ENCODE data around the gene IGF1R.
"Not testable (repeated sequence)": the region's sequence is repeated elsewhere in the genome, so short reads cannot be mapped to it uniquely, and the experiment has no call there.

Gene IGF1R

DNA sequence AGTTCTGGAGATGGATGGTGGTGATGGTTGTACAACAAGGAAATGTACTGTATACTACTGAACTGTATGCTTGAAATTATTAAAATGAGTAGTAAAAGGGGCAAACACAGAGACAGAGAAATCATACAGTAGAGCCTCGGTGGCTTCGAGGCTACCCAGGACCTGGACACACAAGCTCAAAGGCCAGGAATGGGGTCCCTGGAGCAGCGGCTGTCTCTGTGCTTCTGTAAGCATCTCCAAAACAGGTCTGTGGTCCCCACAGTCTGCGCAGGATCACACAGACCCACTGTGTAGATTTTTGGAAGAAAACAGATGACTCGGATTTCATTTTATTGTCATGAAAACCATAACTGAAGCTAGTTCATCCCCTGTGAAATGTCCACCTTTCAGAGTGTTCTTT is 319.6 kb downstream of the IGF1R start:
- DNase-seq, result no peak

DNA sequence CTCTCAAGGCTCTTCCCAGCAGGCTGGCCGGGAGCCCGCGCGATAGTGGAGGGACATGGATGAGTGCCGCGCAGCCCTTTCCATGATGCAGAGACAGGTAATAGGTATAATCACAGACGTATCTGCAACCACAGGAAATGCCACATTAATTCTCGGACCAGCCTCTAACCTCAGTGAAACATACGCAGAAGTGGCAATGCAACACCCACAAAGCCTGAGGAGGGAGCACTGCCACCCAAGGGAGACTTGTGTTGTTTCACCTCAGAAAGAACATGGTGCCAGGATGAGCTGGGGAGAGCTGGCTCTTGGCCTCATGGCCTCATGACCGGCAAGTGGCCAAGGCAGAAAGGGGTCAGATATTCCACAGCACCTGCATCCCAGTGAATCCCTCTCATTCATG is 320.2 kb downstream of the IGF1R start:
- no peak for DNase-seq

DNA sequence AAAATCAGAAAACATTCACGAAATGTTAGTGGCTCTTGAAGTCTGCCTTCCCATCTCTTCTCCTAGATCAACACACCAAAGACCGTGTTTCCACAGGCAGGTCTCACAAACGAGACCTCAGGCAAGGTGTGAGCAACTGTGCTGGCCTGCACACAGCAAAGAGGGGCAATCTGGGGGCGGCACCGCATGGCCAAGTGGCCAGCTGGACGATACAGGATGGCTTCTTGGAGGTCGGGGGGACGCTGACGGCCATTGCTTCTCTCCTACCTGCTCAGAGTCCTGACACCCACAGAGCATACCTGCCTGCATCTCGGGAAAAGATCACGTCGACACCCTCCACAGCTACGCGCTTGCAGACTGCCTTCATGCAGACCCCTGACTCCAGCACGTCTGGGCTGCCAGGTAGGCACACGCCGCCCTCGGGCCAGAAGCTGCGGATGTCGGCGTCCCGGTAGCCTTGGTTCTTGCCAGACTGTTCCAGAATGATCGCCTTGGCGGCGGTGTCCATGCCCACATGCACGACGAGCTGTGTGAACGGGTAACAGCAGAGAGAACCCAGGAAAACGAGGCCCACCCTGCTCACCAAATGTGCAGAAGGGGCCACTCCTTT is 320.9 kb downstream of the IGF1R start:
- DNase-seq, result no peak

DNA sequence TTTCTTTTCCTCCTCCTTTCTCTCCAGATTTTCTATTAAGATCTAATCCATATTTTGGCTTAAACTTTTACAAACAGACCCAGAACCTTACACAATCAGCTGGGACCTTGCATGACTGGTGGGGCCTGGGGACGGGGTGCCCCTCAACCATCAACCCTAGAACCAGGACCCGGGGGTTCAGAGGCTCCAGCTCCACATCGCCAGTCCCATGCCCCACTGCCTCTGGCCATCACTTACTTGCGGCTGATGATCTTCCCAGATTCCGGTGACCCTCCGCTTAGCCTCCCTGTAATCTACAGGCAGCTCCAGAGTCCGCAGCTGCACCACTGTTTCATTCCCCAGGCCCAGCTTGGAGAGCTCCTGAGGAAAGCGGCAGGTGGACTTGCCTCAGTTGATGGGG is 322.5 kb downstream of the IGF1R start:
- no peak for DNase-seq

DNA sequence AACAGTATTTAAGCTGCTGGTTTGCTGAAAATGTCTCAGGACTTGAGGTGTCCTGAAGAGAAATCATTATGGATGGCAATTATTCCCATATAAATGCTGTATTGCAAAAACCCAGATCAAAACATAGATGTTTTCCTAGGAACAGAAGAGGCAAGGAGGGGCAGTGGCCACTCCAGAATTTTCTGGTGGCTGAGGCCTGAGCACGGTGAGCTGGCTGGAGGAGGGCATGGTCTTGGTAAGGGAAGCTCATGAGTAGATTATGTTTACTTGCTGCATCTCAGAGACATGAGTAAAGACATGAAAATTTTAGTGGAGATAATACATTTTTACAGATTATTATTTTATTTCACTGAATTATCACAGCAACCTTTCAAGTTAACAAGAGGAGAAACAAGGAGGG is 328.2 kb downstream of the IGF1R start:
- DNase-seq, result no peak

DNA sequence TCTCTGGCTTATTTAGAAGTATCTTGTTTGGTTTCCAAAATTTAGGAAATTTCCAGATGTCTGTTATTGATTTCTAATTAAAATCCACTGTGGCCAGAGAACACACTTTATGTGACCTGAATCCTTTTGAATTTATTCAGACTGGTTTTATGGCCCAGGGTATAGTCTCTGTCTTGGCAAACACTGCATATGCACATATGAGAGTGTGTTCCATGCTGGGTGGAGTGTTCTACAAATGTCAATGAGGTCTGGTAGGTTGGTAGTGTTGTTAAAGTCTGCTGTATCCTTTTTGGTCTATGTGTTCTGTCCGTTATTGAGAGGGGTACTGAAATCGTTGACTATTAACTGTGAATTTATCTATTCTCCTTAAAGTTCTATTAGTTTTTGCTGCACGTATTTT is 329.1 kb downstream of the IGF1R start:
- DNase-seq, result no peak

DNA sequence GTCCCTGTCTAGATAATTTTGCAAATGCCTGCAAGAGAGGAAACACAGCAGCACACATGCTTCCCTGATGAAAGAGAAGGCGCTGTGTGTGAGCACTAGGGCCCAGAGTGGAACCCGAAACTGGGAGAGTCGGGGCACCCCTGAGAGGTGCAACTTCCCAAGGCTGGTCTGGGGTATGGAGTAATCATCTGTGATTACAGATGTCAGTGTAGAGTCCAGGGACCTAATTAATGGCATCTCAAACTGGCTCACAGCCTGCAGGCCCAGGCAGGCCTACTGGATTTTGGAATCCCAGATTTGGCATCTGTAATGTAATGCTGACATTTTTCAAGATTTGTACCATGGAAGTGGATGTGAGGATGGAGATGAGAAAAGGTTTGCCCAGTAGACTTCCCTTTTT is 329.8 kb downstream of the IGF1R start:
- no peak for DNase-seq

DNA sequence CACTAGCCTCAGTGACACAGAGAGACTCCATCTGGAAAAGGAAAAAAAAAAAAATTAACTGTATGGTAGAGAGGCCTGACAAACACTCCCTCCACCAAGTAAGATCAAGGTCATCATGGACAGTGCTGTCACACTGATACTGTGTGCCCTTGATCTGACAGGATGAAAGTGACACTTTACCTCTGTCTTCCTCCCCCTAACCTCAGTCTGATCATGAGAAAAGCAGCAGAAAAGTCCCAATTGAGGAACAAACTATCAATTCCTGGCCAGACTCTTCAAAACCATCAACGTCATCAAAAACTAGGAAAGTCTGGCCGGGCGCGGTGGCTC is 332.5 kb downstream of the IGF1R start:
- no peak for DNase-seq

DNA sequence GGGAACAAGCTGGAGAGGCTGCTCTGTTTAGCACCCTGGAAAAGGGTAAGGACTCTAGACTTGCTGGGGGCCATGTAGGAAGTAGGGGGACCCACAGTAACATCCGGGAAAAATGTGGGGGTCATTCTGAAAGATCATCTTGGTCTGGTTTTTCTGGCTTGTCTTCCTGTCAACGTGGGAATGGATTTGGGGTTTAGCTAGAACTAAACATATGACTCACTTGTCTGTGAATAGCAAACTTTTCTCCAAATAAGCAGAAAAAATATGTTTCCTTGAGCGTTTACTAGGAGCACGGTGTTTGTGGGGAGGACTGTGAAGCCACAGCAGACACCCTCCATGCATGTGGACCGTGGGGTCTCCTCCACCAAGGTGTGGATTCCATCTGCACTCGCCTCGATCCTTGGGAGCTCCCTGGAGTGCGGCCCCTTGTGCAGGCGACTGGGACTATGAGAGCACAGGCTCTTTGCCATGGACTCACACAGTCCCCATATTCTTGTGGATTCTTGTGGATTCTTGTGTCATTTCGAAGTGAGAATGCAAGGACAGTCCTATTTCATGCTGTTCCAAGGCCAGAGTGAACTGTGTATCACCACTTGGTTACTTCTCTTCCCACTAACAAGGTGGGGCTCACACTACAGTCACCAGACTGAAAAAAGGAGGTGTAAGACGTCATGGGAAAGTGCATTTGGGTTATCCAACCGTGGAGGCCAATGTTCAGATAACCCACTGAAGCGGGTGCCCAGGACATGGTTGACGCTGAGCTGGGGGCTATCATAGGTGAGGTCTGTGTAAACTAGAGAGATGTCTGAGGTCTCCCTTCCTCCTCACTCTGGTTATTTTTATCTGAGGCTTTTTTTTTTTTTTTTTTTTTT is 333.7 kb downstream of the IGF1R start:
- DNase-seq, result no peak

DNA sequence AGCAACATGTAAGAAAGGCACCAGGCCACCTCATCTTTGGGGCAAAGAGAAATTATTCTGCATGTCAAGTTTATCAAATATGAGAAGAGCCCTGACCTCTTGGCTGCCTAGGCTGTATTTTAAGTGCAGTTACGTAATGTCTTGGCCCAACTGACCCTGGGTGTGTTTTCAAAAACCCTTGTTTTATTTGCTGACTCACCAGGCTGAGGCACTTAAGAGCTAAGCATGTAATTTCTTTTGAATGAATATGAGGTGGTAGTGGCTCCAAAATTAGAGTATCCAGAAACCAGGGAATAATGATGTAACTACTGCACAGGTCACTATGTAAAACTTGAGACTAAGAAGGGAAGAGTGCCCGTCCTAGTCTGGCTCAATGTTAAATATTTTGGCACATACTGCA is 335.0 kb downstream of the IGF1R start:
- DNase-seq, result peak; percentile 74

DNA sequence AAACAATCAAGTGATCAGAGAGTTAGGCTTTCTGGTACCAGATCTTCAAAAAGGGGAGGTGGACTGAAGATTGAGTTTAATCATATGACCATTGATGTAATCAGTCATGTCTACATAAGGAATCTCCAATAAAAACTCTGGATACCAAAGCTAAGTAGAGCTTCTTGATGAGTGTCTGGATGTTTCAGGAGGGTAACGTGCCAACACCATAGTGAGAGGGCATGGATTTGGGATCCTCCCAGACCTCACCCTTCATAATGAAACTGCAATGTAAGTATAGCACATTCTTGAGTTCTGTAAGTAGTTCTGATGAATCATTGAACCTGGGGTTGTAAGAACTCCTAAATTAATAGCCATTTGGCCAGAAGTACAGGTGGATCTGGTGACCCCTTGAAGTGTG is 337.9 kb downstream of the IGF1R start:
- no peak for DNase-seq

DNA sequence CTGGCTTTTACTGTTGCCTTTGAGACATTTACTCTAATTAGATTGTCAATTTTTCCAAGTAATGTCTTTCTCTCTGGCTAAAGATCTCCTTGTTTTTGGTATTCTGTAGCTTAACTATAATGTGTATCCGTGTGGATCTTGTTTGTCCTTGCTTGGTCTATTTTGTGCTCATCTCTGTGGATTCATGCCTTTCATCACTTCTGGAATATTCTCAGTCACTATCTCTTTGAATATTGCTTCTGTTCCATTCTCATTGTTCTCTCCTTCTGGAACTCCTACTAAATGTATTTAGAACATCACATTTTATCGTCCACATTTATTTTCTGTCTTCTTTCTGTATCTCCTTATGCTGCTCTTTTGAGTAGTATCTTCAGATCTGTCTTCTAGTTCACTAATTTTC is 346.6 kb downstream of the IGF1R start:
- DNase-seq, result no peak

DNA sequence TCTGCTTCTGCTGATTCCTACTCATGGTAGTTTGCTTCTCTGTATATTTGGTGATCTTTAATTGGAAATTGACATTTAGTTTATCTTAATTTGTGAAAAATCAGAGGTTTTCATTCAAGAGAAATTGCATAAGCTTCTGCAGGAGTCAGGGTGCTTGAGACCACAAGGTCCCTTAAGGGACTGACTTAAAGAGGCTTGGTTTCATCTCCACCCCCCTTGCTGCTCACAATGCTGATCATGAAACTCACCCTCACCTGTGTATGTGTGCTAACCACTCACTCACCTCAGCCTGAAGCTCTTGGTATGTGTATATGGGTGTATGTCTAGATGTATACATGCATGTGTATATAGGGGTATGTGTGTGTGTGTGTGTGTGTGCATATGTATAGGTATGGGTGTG is 347.8 kb downstream of the IGF1R start:
- no peak for DNase-seq

DNA sequence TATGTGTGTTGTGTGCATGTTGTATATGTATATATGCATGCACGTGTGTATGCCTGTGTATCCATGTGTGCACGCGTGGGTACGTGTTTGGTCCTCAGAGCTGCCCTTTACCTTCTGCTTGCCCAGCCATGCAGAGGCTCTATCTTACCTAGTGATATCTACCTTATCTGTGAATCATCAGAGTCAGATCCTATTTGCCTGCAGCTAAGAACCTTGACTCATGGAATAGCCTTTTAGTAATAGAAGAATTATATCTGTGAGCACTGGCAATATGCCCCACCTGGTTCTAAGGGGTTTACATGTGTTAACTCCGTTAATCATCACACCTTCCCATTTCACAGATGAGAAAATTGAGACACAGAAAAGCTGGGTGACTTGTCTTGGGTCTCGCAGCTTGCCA is 348.3 kb downstream of the IGF1R start:
- DNase-seq, result no peak

DNA sequence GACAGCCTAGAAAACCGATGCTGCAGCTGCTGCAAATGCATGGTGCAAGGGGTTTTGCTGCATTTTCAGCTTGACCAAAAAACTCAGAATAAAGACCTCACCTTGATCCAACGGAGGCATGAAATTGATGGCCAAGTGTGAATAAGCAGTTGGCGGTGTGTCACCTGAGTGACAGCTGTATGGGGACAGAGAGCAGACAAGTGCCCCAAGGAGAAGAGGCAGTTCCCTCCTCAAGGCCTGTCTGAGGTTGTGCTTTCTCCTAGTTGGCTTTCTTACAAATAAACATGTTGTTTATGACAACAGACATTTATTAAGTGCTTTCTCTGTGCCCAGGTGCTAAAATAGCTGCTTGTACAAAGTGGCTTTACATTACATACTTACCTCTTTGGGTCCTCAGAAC is 349.0 kb downstream of the IGF1R start:
- no peak for DNase-seq

DNA sequence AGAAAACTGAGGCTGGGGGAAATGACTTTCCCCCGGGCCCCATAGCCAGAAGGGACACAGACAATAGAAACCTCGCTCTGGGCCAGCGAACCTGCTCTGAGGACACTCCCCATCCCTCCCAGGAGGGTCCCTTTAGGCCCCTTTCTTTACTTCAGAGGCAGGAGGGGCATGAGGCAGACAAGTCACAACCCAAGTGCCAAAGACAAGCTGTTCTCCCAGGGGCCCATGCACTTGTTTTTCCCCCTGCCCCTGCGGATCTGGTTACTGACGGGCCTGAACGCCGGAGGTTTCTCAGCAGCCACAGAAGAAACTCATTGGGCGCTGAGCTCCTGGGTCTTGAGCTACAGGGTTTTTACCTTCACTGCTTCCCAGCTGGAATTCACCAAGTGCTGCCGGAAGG is 349.4 kb downstream of the IGF1R start:
- no peak for DNase-seq

DNA sequence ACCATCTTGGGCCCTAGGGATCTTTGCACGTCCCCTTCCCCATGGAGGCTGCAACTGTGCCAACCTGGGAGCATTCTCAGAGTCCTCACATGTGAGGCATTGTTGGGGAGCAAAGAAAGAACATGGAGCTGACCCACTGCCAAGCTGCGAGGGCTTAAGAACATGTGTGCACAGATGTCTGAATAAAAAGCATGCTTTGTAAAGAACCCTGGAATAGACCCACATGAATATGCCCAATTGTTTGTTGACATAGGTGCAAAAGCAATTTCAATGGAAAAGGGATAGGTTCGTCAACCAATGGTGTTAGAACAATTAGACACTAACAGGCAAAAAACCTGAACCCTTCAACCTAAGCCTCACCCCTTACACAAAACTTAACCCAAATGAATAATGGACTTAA is 349.9 kb downstream of the IGF1R start:
- no peak for DNase-seq

DNA sequence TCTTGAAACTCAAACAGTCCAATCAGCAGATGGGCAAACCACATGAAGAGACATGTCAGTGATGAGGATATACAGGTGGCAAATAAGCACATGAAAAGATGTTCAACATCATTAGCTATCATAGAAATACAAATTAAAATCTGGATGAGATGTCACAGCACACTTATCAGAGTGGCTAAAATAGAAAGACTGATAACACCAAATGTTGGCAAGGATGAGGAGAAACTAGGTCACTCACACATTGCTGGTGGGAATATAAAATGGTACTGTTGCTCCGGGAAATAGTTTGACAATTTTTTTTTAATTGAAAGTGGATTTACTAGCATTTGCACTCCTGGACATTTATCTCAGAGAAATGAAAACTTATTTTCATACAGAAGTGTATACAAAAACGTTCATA is 350.9 kb downstream of the IGF1R start:
- no peak for DNase-seq

DNA sequence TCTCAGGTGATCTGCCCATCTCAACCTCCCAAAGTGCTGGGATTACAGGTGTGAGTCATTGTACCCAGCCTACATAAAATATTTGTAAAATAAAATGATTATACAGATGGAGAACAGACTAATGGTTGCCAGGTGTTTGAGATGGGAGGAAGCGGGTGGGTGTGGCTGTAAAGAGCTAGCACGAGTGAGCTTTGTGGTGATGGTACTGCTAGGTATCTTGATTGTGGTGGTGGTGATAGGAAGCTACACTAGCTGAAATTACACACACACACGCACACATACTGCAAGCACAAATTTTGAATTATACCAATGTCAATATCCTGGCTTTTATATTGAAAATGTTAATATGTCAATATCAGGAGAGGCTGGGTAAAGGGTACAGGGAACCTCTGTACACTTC is 353.9 kb downstream of the IGF1R start:
- no peak for DNase-seq

DNA sequence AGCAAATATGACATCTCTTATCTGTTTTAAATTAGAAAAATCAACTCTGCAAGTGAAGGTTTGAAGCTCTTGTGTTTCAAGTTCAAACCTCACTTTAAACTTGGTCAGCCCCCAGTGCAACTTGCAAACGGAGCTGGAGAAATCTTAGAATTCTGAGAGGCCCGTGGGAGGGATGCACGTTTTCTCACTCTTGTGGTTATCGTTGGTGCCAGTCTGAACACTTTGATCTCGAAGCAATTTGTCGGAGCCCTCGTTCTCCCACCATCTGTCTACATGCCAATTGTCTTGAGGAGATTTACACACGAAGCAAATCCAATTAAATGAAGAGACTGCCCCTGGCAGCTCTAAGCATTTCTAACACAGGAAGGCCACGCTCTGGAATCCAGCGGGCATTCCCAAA is 355.0 kb downstream of the IGF1R start:
- not testable (repeated sequence) for DNase-seq

DNA sequence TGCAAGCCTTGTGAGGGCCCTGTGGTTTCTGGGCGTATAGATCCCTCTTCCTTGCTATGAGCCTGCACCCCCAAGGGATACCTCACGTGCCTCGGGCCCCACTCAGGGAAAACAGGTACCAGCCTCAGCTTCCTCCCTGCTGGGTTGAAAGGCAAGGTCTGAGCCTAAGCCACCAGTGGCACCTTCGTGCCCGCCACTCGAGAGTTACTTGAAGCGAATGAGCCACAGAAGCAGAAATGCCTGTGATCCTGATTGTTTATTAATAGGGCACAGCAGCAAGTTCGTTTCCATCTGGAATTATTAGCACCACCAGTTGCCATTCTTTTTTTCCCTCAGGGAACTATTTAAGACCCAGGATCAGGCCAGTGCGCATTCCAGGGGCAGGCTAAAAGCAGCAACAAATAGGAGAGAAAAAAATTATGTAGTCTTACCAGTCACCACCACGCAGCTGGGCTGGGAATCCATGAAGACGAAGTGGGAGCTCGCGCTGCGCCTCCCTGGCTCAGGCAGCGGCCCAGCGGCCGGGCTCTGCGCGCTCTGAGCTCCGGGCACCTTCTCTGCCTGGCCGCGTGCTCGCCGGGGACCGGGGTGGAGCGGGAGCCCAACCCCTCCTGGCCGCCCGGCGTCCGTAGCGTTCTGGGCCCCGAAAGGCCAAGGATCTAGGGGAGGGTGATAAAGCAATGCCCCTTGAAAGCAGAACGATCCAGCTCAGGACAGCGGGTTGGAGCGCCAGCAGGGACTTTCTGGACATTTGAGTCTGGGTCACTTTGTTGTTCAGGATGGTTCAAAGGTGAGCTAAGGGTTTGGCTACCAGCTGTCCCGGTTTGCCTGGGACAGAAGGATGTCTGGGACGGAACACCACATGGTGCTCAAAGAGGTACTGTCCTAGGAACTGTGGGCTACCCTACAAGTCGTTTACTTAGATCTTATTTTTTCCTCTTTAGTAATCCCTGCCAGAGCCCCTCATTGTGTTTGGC is 356.9 kb downstream of the IGF1R start:
- DNase-seq, result peak; percentile 38

DNA sequence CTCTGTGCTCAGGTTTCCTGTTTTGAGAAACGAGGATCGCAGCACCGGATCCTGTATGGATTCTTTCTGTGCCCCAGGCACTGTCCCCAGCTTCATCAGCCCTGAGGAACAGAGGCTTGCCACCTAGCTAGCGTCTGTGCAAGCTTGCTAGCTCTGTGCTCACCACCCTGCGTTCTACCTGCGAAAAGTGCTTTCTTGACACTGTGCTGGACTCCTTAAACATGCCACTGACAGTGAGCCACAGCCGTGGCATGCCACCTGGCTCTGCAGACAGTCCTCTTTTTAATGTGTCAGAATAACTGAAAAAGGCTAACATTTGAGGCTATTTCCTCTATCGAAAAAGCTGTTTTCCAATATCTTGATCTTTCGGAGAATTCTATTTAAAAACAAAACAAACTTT is 357.8 kb downstream of the IGF1R start:
- no peak for DNase-seq

DNA sequence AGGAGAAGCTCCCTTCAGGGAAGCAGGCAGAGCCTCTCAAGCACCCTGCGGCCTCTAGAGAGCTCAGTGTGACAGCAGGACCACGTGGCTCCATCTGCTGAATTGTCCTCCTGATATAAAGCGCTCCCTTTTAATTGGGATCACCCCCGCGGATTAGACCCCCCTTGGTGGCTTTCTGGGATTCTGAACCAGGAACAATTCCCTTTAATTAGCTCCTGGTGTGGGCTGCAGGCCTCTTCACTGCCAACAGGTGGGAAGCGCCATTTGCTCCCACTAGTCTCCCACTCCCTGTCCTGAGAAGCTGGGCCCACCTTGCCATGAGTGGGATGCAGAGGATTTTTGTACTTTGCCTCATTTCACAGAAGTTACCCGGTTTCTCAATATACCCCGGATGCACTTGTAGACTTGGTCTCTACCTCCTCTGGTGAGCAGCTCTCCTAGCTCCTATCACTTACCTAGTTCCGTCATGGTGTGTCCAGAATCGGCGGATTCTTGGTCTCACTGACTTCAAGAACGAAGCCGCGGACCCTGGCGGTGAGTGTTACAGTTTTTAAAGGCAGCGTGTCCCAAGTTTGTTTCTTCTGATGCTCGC is 358.7 kb downstream of the IGF1R start:
- DNase-seq, result no peak
